Measurements from ENCODE around the gene GRIN1. TPM values are rescaled to one million over a fixed set of nuclear protein-coding genes. Genes with fewer than 3 reads are reported as not detected.

Gene GRIN1
- total RNA-seq, 1 donor = not detected

GRCh38 chr9:137141050-137141810 is 2.3 kb downstream of the GRIN1 start:
- DNase-seq (ENCODE audit: low read depth) = no peak
- no peak for TF ChIP-seq CTCF (IDR thresholded peaks at IDR 0.05; ENCODE audit: insufficient read depth, low read length)
- H3K4me3 ChIP-seq (ENCODE audit: low read depth, low read length) = no peak overlapping the region

GRCh38 chr9:137141976-137142936 is 3.3 kb downstream of the GRIN1 start:
- H3K4me3 ChIP-seq (ENCODE audit: low read depth, low read length) = no peak overlapping the region
- TF ChIP-seq CTCF (IDR thresholded peaks at IDR 0.05; ENCODE audit: insufficient read depth, low read length) = no peak
- no peak for DNase-seq (ENCODE audit: low read depth)

GRCh38 chr9:137143459-137143858 is 4.5 kb downstream of the GRIN1 start:
- H3K4me3 ChIP-seq (ENCODE audit: low read depth, low read length) = no peak overlapping the region
- no peak for TF ChIP-seq CTCF (IDR thresholded peaks at IDR 0.05; ENCODE audit: insufficient read depth, low read length)
- no peak for DNase-seq (ENCODE audit: low read depth)

- no peak overlapping the region for H3K4me3 ChIP-seq (ENCODE audit: low read depth, low read length)
- no peak for DNase-seq (ENCODE audit: low read depth)
- TF ChIP-seq CTCF (IDR thresholded peaks at IDR 0.05; ENCODE audit: insufficient read depth, low read length) = no peak
Measured at GRCh38 chr9:137145731-137146526, 7.0 kb downstream of the GRIN1 start.

- DNase-seq (ENCODE audit: low read depth) = no peak
- no peak for TF ChIP-seq CTCF (IDR thresholded peaks at IDR 0.05; ENCODE audit: insufficient read depth, low read length)
- no peak overlapping the region for H3K4me3 ChIP-seq (ENCODE audit: low read depth, low read length)
Measured at GRCh38 chr9:137146527-137146918, 7.6 kb downstream of the GRIN1 start.

- no peak overlapping the region for H3K4me3 ChIP-seq (ENCODE audit: low read depth, low read length)
- no peak for TF ChIP-seq CTCF (IDR thresholded peaks at IDR 0.05; ENCODE audit: insufficient read depth, low read length)
- no peak for DNase-seq (ENCODE audit: low read depth)
Measured at GRCh38 chr9:137147091-137147792, 8.3 kb downstream of the GRIN1 start.
